Measurements from ENCODE around the gene IBTK.
"Not testable (repeated sequence)": the region's sequence is repeated elsewhere in the genome, so short reads cannot be mapped to it uniquely, and the experiment has no call there.

DNA sequence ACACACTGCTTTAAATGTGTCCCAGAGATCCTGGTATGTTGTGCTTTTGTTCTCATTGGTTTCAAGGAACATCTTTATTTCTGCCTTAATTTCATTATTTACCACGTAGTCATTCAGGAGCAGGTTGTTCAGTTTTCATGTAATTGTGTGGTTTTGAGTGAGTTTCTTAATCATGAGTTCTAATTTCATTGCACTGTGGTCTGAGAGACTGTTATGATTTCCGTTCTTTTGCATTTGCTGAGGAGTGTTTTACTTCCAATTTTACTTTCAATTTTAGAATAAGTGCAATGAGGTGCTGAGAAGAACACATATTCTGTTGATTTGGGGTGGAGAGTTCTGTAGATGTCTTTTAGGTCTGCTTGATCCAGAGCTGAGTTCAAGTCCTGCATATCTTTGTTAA lies 34.0 kb upstream of the IBTK start:
- TF ChIP-seq RAD21 (IDR thresholded peaks at IDR 0.05; ENCODE audit: low read depth); JUND (IDR thresholded peaks at IDR 0.05); EZH2 (IDR thresholded peaks at IDR 0.05); CTCF (IDR thresholded peaks at IDR 0.05 in 2 of 3, conservative IDR thresholded peaks at IDR 0.05 in 1 of 3; ENCODE audit: borderline replicate concordance in 1 of 3, insufficient read depth in 1 of 3, low read depth in 2 of 3, low read length in 2 of 3): not testable (repeated sequence)

Data from HCT116 (cell line).